Thoracic aorta (tissue), 2 donors: Measurements from ENCODE around the gene FBXO21. TPM values are rescaled to one million over a fixed set of nuclear protein-coding genes. Genes with fewer than 3 reads are reported as not detected.

ENCODE experiments used
- ATAC-seq: fragments of 150-250 bp; one replicate; pipeline ENCODE4 v1.8.0; 2017; ENCODE audit warnings: low read depth; ENCODE audit not compliant: insufficient number of reproducible peaks, low FRiP score
- DNase-seq: peaks from one replicate; pipeline ENCODE4 v3.0.0-alpha.2; 2020; ENCODE audit warnings: low spot score
- H3K27ac ChIP-seq, 2 donors: fragments of 200-600 bp; sonication (generic); 1 replicate in 1 of 2; 2 replicates in 1 of 2; pipeline ENCODE4 v1.5.1; 2016; ENCODE audit warnings: mild to moderate bottlenecking in 2 of 2, moderate library complexity in 2 of 2
- H3K27me3 ChIP-seq: fragments of 200-600 bp; sonication (generic); replicated peaks from 2 replicates; pipeline ENCODE4 v1.6.0; 2016; ENCODE audit warnings: mild to moderate bottlenecking; ENCODE audit not compliant: insufficient read depth
- H3K36me3 ChIP-seq: fragments of 200-600 bp; sonication (generic); one replicate; pipeline ENCODE4 v1.5.1; 2016
- H3K4me1 ChIP-seq, 2 donors: fragments of 200-600 bp; sonication (generic); 1 replicate in 1 of 2; 2 replicates in 1 of 2; pipeline versions ENCODE4 v1.5.1 to v1.6.0; 2016; ENCODE audit warnings: low read depth in 2 of 2, mild to moderate bottlenecking in 1 of 2; ENCODE audit not compliant: control insufficient read depth in 1 of 2
- H3K4me3 ChIP-seq: fragments of 200-600 bp; sonication (generic); 2 replicates; pipeline ENCODE4 v1.5.1; 2016; ENCODE audit warnings: mild to moderate bottlenecking
- H3K9me3 ChIP-seq: fragments of 200-600 bp; sonication (generic); 2 replicates; pipeline ENCODE4 v1.5.1; 2016
- CTCF ChIP-seq: fragments of 200-600 bp; sonication (generic); IDR thresholded peaks from one replicate; pipeline ENCODE4 v1.5.1; 2019; ENCODE audit warnings: antibody characterized with exemption
- total RNA-seq, 2 donors: library from RNA; depleted of rRNA; stranded (reverse); fragments of >200 nt; gene quantifications; one replicate each; pipeline versions ENCODE4 v1.1.0 to v1.2.3, GENCODE V29; 2016

The FBXO21 gene
- total RNA-seq, 2 donors from 2014 or later, result 48.9 to 97.5 TPM

DNA sequence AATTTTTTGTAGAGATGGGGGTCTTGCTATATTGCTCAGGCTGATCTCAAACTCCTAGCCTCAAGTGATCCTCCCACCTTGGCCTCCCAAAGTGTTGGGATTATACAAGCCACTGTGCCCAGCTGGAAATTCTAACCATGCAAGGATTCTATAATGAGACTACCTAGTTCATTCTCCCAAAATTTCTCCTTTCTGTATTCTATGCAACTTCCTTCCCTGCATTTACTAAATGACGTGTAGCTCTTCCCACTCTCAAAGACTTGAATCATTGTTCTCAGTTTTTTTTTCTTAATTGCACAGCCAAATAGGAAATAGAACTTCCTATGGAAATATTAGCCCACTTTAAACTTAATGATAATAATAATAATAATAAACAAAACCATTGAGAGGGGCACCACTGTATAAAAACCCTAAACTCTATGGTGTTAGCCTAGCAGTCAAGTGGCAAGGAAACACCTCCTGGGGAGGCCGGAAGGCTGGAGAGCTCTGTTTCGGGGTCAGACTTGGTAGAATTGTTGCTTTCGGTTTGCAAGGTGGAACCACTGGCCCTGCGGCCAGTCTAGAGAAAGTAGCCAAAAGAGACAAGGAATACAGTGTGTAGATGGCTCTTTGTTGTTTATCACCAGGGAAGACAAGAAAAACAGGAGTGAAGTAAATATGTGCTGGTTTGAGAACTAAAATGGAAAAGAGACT lies 51.1 kb downstream of the FBXO21 start:
- Histone ChIP-seq H3K36me3 (no peaks in the 10 kb centered on the region), H3K27ac (no peak overlapping the region), H3K4me1 (peaks cover 0 to 1% of the 10 kb centered on the region in 2 donors), H3K9me3 (no peaks in the 10 kb centered on the region), H3K4me3 (no peak overlapping the region), H3K27me3 (no peaks in the 10 kb centered on the region)
- TF ChIP-seq CTCF, result no peak
- ATAC-seq, result no peak
- no peak for DNase-seq

GRCh38 chr12:117134721-117135120 lies 55.5 kb downstream of the FBXO21 start:
- Histone ChIP-seq H3K27ac (no peak overlapping the region), H3K9me3 (no peaks in the 10 kb centered on the region), H3K4me3 (no peak overlapping the region), H3K4me1 (peaks cover 0 to 6% of the 10 kb centered on the region in 2 donors), H3K27me3 (no peaks in the 10 kb centered on the region), H3K36me3 (no peaks in the 10 kb centered on the region)
- DNase-seq (no peak), ATAC-seq (no peak)
- TF ChIP-seq CTCF, result no peak

- H3K27ac ChIP-seq, result no peak overlapping the region
- ATAC-seq, result no peak
Observed at GRCh38 chr12:117134059-117134458, 56.2 kb downstream of the FBXO21 start.

DNA sequence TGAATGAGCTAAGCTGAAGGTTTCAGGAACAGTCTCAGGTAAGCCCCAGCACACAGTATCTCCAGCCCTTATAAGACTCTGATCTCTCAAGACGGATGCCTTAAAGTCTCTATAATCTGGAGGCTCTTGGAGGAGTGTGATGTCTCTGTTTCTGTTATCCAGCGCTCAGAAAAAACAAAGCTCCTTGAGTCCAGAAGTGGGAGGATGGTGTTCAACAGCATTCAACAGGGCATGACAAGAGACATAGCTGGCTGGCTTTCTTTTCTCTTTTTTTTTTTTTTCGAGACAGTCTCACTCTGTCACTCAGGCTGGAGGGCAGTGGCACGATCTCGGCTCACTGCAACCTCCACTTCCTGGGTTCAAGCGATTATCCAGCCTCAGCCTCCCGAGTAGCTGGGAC lies 59.5 kb downstream of the FBXO21 start:
- DNase-seq (no peak), ATAC-seq (no peak)
- TF ChIP-seq CTCF, result no peak
- no peaks in the 10 kb centered on the region for H3K36me3 ChIP-seq
- H3K27ac ChIP-seq, result no peak overlapping the region
- peaks cover 0 to 6% of the 10 kb centered on the region in 2 donors for H3K4me1 ChIP-seq
- no peaks in the 10 kb centered on the region for H3K27me3 ChIP-seq
- no peak overlapping the region for H3K4me3 ChIP-seq
- no peaks in the 10 kb centered on the region for H3K9me3 ChIP-seq

More at GRCh38 chr12:117134059-117134458, 56.2 kb downstream of the FBXO21 start:
- Histone ChIP-seq H3K27me3 (no peaks in the 10 kb centered on the region), H3K4me3 (no peak overlapping the region), H3K4me1 (peaks cover 0 to 6% of the 10 kb centered on the region in 2 donors), H3K9me3 (no peaks in the 10 kb centered on the region), H3K36me3 (no peaks in the 10 kb centered on the region)
- no peak for TF ChIP-seq CTCF
- no peak for DNase-seq

DNA sequence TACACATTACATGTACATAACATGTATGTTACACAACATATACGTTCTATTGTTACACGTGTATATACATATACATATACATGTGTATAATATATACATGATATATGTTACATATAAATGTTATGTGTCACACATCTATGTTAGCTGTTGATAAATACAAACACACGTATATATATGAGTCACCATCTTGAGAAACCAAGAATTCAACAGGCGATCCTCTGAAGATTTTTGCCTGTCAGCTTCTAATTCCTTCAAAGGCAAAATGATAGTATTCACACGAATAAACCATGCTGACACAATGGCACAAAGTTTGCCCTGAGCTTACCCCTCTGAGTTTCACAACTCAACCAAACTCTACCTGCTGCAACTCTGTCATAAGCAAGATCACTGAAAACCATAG lies 60.9 kb downstream of the FBXO21 start:
- Histone ChIP-seq H3K4me1 (peaks cover 0 to 6% of the 10 kb centered on the region in 2 donors), H3K4me3 (no peak overlapping the region), H3K36me3 (no peaks in the 10 kb centered on the region), H3K27me3 (no peaks in the 10 kb centered on the region), H3K9me3 (no peaks in the 10 kb centered on the region), H3K27ac (no peak overlapping the region)
- DNase-seq, result no peak
- ATAC-seq, result no peak
- TF ChIP-seq CTCF, result no peak
